HL-60 (cell line): ENCODE measurements around the gene SCAF4.

Experiments used
- CTCF ChIP-seq: IDR thresholded peaks from one replicate; pipeline ENCODE4 v1.5.1; 2011; ENCODE audit warnings: low read length, control low read depth, inconsistent platforms; ENCODE audit not compliant: insufficient read depth
- GABPA ChIP-seq: IDR thresholded peaks from 2 replicates; pipeline ENCODE4 v1.6.1; 2012; ENCODE audit warnings: low read depth
- POLR2AphosphoS5 ChIP-seq: IDR thresholded peaks from 2 replicates; pipeline ENCODE4 v1.6.1; 2012; ENCODE audit warnings: low read depth
- SPI1 ChIP-seq: IDR thresholded peaks from 2 replicates; pipeline ENCODE4 v1.6.1; 2012; ENCODE audit warnings: low read depth, mild to moderate bottlenecking, borderline replicate concordance
- TF ChIP-seq, protein P1 (sequence below): IDR thresholded peaks from 2 replicates; pipeline ENCODE4 v1.6.1; 2012; ENCODE audit warnings: low read depth; ENCODE audit not compliant: insufficient replicate concordance

DNA sequence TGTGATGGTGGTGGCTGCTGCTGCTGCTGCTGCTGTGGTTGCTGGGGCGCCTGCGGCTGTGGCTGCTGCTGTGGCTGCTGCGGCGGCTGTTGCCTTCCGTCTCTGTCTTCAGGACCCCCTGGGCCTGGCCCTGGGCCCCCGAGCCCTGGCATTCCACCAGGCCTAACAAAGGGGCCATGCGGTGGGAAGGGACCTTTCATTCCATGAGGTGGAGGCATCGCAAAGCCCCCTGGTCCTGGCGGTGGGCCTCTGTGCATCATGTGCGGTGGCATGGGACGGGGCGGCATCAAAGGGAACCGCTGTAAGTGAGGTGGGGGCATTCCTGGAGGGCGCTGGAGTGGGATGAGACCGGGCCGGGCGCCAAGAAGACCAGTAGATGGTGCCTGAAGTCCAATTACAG, 60.0 kb downstream of the SCAF4 start:
- TF ChIP-seq CTCF (no peak), POLR2AphosphoS5 (no peak), GABPA (no peak), SPI1 (no peak)
- TF ChIP-seq, protein P1, sequence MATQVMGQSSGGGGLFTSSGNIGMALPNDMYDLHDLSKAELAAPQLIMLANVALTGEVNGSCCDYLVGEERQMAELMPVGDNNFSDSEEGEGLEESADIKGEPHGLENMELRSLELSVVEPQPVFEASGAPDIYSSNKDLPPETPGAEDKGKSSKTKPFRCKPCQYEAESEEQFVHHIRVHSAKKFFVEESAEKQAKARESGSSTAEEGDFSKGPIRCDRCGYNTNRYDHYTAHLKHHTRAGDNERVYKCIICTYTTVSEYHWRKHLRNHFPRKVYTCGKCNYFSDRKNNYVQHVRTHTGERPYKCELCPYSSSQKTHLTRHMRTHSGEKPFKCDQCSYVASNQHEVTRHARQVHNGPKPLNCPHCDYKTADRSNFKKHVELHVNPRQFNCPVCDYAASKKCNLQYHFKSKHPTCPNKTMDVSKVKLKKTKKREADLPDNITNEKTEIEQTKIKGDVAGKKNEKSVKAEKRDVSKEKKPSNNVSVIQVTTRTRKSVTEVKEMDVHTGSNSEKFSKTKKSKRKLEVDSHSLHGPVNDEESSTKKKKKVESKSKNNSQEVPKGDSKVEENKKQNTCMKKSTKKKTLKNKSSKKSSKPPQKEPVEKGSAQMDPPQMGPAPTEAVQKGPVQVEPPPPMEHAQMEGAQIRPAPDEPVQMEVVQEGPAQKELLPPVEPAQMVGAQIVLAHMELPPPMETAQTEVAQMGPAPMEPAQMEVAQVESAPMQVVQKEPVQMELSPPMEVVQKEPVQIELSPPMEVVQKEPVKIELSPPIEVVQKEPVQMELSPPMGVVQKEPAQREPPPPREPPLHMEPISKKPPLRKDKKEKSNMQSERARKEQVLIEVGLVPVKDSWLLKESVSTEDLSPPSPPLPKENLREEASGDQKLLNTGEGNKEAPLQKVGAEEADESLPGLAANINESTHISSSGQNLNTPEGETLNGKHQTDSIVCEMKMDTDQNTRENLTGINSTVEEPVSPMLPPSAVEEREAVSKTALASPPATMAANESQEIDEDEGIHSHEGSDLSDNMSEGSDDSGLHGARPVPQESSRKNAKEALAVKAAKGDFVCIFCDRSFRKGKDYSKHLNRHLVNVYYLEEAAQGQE = no peak
